Thyroid gland (tissue), 4 donors: Measurements from ENCODE around the gene SSX2IP. TPM values are rescaled to one million over a fixed set of nuclear protein-coding genes. Genes with fewer than 3 reads are reported as not detected.

Source experiments
- DNase-seq, 2 donors: peaks; one replicate each; pipeline ENCODE4 v3.0.0-alpha.2; 2019
- H3K27ac ChIP-seq, 3 donors: fragments of 200-600 bp; sonication (generic); 1 replicate in 2 of 3; 2 replicates in 1 of 3; pipeline ENCODE4 v1.5.1; 2016 to 2019; ENCODE audit warnings: mild to moderate bottlenecking in 1 of 3, moderate library complexity in 1 of 3
- H3K27me3 ChIP-seq: fragments of 200-600 bp; sonication (generic); one replicate; pipeline ENCODE4 v1.5.1; 2019
- H3K36me3 ChIP-seq, 2 donors: fragments of 200-600 bp; sonication (generic); one replicate each; pipeline ENCODE4 v1.5.1; 2016 to 2019
- H3K4me1 ChIP-seq, 2 donors: fragments of 200-600 bp; sonication (generic); one replicate each; pipeline ENCODE4 v1.5.1; 2017 to 2019
- H3K4me3 ChIP-seq, 3 donors: fragments of 200-600 bp; sonication (generic); replicated peaks in 1 of 3; 1 replicate in 2 of 3; 2 replicates in 1 of 3; pipeline ENCODE4 v1.5.1; 2016; ENCODE audit warnings: mild to moderate bottlenecking in 1 of 3
- H3K9me3 ChIP-seq: fragments of 200-600 bp; sonication (generic); one replicate; pipeline ENCODE4 v1.5.1; 2017
- POLR2A ChIP-seq, 2 donors: fragments of 450-650 bp; IDR thresholded peaks; one replicate each; pipeline ENCODE4 v1.6.1; 2017; ENCODE audit warnings: antibody characterized with exemption in 2 of 2, mild to moderate bottlenecking in 2 of 2, moderate library complexity in 1 of 2
- WGBS, 2 donors: methylation state at CpG; one replicate each; pipeline ENCODE4 v1.1.5; 2017; 5-methylcytosine and 5-hydroxymethylcytosine counted together
- intact Hi-C: fragments of 100-400 bp; cut with DNase I; formaldehyde crosslinking; loops from one replicate; pipeline ENCODE4 v1.15.1; 2023
- total RNA-seq, 4 donors: library from RNA; depleted of rRNA; stranded (reverse); fragments of >200 nt; gene quantifications; one replicate each; pipeline ENCODE4 v1.2.3, GENCODE V29; 2016
- TF ChIP-seq, protein P1 (sequence below), 6 experiments: fragments of 200-600 bp in 3 of 6; fragments of 450-650 bp in 3 of 6; sonication (generic) in 3 of 6; IDR thresholded peaks; one replicate each; pipeline ENCODE4 v1.5.1; 2016 to 2019; ENCODE audit warnings: antibody characterized with exemption in 6 of 6, mild to moderate bottlenecking in 2 of 6, inconsistent platforms in 1 of 6, moderate library complexity in 1 of 6

Gene SSX2IP
- total RNA-seq, 4 donors from 2014 or later = 9.0 to 11.4 (median 9.5) TPM

DNA sequence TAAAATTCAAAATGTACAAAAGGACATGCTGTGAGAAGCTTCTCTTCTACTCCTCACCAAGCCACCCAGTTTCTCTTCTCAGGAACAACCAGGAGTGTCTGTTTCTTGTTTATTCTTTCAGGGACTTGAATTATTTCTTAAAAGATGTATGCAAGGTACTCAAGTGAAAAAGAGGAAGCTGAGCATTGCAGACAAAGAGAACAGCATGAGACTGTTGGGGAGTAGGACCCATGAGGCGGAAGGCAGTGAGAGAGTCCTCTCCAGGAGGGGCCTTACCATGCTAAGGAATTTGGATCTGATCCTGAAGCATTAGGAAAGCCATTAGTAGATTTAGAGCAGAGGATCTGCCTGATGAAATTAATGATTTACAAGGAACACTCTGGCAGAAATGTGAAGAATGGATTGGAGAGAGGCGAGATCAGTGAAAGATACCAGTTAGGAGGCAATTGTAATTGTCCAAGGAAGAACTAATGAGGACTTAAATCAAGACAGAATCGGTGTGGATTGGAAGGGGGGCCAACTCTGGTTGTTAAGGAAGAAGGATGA lies 14.7 kb upstream of the SSX2IP start:
- no peaks in the 10 kb centered on the region for H3K27me3 ChIP-seq
- H3K36me3 ChIP-seq = no peaks in the 10 kb centered on the region
- H3K9me3 ChIP-seq = no peaks in the 10 kb centered on the region
- H3K27ac ChIP-seq = no peak overlapping the region
- 78 to 89% methylated on average over 3 of the region's 3 CpGs for WGBS, 2 donors
- H3K4me1 ChIP-seq = no peaks in the 10 kb centered on the region
- intact Hi-C loops = no loop called here
- TF ChIP-seq POLR2A (IDR thresholded peaks at IDR 0.05) = no peak
- TF ChIP-seq, protein P1, sequence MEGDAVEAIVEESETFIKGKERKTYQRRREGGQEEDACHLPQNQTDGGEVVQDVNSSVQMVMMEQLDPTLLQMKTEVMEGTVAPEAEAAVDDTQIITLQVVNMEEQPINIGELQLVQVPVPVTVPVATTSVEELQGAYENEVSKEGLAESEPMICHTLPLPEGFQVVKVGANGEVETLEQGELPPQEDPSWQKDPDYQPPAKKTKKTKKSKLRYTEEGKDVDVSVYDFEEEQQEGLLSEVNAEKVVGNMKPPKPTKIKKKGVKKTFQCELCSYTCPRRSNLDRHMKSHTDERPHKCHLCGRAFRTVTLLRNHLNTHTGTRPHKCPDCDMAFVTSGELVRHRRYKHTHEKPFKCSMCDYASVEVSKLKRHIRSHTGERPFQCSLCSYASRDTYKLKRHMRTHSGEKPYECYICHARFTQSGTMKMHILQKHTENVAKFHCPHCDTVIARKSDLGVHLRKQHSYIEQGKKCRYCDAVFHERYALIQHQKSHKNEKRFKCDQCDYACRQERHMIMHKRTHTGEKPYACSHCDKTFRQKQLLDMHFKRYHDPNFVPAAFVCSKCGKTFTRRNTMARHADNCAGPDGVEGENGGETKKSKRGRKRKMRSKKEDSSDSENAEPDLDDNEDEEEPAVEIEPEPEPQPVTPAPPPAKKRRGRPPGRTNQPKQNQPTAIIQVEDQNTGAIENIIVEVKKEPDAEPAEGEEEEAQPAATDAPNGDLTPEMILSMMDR (IDR thresholded peaks at IDR 0.05) = no peak
- H3K4me3 ChIP-seq = no peak overlapping the region
- DNase-seq = no peak

GRCh38 chr1:84703431-84703830 lies 13.2 kb upstream of the SSX2IP start:
- peaks cover 9% of the 10 kb centered on the region in 2 donors for H3K4me1 ChIP-seq
- WGBS, 2 donors = 45 to 46% methylated on average over 2 of the region's 2 CpGs

GRCh38 chr1:84702143-84702542 lies 11.9 kb upstream of the SSX2IP start:
- Histone ChIP-seq H3K4me3 (no peak overlapping the region), H3K9me3 (no peaks in the 10 kb centered on the region), H3K36me3 (no peaks in the 10 kb centered on the region), H3K4me1 (peaks cover 12 to 14% of the 10 kb centered on the region in 2 donors), H3K27ac (no peak overlapping the region), H3K27me3 (no peaks in the 10 kb centered on the region)
- intact Hi-C loops = no loop called here
- WGBS, 2 donors = 81 to 85% methylated on average over 1 of the region's 1 CpG
- no peak for TF ChIP-seq POLR2A (IDR thresholded peaks at IDR 0.05)
- TF ChIP-seq, protein P1 (IDR thresholded peaks at IDR 0.05) = no peak
- DNase-seq = no peak

More at GRCh38 chr1:84703431-84703830, 13.2 kb upstream of the SSX2IP start:
- no peak for DNase-seq
- Histone ChIP-seq H3K4me3 (no peak overlapping the region), H3K36me3 (no peaks in the 10 kb centered on the region), H3K9me3 (no peaks in the 10 kb centered on the region), H3K27me3 (no peaks in the 10 kb centered on the region), H3K27ac (no peak overlapping the region)
- intact Hi-C loops = no loop called here
- TF ChIP-seq, protein P1 (IDR thresholded peaks at IDR 0.05) = no peak
- TF ChIP-seq POLR2A (IDR thresholded peaks at IDR 0.05) = no peak

- Histone ChIP-seq H3K36me3 (no peaks in the 10 kb centered on the region), H3K9me3 (no peaks in the 10 kb centered on the region), H3K4me3 (no peak overlapping the region), H3K4me1 (peaks cover 12 to 14% of the 10 kb centered on the region in 2 donors), H3K27ac (no peak overlapping the region), H3K27me3 (no peaks in the 10 kb centered on the region)
- TF ChIP-seq, protein P1 (IDR thresholded peaks at IDR 0.05) = no peak
- TF ChIP-seq POLR2A (IDR thresholded peaks at IDR 0.05) = no peak
- no peak for DNase-seq
- WGBS, 2 donors = 25 to 36% methylated on average over 5 of the region's 5 CpGs
- intact Hi-C loops = no loop called here
Measured at GRCh38 chr1:84701376-84701775, 11.1 kb upstream of the SSX2IP start.

GRCh38 chr1:84700070-84700469 lies 9.8 kb upstream of the SSX2IP start:
- 93 to 95% methylated on average over 1 of the region's 1 CpG for WGBS, 2 donors
- no peak overlapping the region for H3K27ac ChIP-seq
- H3K36me3 ChIP-seq = no peaks in the 10 kb centered on the region
- DNase-seq = no peak
- TF ChIP-seq, protein P1 (IDR thresholded peaks at IDR 0.05) = no peak
- TF ChIP-seq POLR2A (IDR thresholded peaks at IDR 0.05) = no peak
- intact Hi-C loops = no loop called here
- H3K9me3 ChIP-seq = no peaks in the 10 kb centered on the region
- H3K4me3 ChIP-seq = no peak overlapping the region
- H3K27me3 ChIP-seq = no peaks in the 10 kb centered on the region
- H3K4me1 ChIP-seq = peaks cover 12 to 14% of the 10 kb centered on the region in 2 donors
